Mammary epithelial cell (primary cell): Measurements from ENCODE around the gene VWA8.

Experiments
- EZH2 ChIP-seq: IDR thresholded peaks from 2 replicates; pipeline ENCODE4 v1.6.1; 2012; ENCODE audit warnings: low read length, inconsistent platforms, borderline replicate concordance
- TF ChIP-seq, protein P1 (sequence below), 2 donors: IDR thresholded peaks in 1 of 2; conservative IDR thresholded peaks in 1 of 2; 2 replicates each; pipeline ENCODE4 v1.5.1; 2011 to 2012; ENCODE audit warnings: inconsistent platforms in 2 of 2, low read length in 2 of 2, mild to moderate bottlenecking in 2 of 2, control low read depth in 1 of 2, low read depth in 1 of 2; ENCODE audit not compliant: insufficient read depth in 1 of 2; ENCODE audit errors: extremely low read depth in 1 of 2

DNA sequence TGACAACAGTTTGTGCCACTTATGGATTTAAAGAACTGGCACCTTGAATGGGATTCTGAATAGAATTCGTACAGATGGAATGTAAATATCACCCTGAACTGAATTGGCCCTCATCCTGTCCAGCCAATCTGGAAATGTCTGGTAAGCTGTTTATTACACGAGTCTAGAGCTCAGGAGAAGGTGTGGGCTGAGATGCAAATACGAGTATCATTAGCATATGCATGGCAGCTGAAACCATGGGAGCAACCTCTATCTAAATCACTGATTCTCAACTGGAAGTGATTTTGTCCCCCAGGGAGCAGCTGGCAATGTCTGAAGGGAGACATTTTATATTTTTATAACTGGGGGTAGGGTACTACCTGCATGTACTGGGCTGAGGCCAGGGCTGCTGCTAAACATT lies 15.6 kb upstream of the VWA8 start:
- no peak for TF ChIP-seq EZH2
- TF ChIP-seq, protein P1, sequence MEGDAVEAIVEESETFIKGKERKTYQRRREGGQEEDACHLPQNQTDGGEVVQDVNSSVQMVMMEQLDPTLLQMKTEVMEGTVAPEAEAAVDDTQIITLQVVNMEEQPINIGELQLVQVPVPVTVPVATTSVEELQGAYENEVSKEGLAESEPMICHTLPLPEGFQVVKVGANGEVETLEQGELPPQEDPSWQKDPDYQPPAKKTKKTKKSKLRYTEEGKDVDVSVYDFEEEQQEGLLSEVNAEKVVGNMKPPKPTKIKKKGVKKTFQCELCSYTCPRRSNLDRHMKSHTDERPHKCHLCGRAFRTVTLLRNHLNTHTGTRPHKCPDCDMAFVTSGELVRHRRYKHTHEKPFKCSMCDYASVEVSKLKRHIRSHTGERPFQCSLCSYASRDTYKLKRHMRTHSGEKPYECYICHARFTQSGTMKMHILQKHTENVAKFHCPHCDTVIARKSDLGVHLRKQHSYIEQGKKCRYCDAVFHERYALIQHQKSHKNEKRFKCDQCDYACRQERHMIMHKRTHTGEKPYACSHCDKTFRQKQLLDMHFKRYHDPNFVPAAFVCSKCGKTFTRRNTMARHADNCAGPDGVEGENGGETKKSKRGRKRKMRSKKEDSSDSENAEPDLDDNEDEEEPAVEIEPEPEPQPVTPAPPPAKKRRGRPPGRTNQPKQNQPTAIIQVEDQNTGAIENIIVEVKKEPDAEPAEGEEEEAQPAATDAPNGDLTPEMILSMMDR (conservative IDR thresholded peaks at IDR 0.05 in 1 of 2, IDR thresholded peaks at IDR 0.05 in 1 of 2; ENCODE audit: extremely low read depth in 1 of 2, insufficient read depth in 1 of 2, low read depth in 1 of 2, low read length in 2 of 2), result no peak
